Choroid plexus epithelial cell (primary cell): ENCODE results near the gene FGD2.

Experiments used
- DNase-seq: peaks from one replicate; pipeline ENCODE4 v3.0.0-alpha.2; 2010; ENCODE audit warnings: low read depth
- H3K4me3 ChIP-seq: 2 replicates; pipeline ENCODE4 v1.5.1; 2011; ENCODE audit warnings: low read depth, mild to moderate bottlenecking, control low read depth, low read length, moderate library complexity
- TF ChIP-seq, protein P1 (sequence below): conservative IDR thresholded peaks from 2 replicates; pipeline ENCODE4 v1.5.1; 2011; ENCODE audit warnings: low read depth, mild to moderate bottlenecking, control low read depth, inconsistent platforms, low read length, moderate library complexity

FGD2 gene

GRCh38 chr6:37077191-37077904, 71.9 kb downstream of the FGD2 start:
- TF ChIP-seq, protein P1, sequence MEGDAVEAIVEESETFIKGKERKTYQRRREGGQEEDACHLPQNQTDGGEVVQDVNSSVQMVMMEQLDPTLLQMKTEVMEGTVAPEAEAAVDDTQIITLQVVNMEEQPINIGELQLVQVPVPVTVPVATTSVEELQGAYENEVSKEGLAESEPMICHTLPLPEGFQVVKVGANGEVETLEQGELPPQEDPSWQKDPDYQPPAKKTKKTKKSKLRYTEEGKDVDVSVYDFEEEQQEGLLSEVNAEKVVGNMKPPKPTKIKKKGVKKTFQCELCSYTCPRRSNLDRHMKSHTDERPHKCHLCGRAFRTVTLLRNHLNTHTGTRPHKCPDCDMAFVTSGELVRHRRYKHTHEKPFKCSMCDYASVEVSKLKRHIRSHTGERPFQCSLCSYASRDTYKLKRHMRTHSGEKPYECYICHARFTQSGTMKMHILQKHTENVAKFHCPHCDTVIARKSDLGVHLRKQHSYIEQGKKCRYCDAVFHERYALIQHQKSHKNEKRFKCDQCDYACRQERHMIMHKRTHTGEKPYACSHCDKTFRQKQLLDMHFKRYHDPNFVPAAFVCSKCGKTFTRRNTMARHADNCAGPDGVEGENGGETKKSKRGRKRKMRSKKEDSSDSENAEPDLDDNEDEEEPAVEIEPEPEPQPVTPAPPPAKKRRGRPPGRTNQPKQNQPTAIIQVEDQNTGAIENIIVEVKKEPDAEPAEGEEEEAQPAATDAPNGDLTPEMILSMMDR = no peak
- H3K4me3 ChIP-seq = peak overlapping the region; percentile 20

DNA sequence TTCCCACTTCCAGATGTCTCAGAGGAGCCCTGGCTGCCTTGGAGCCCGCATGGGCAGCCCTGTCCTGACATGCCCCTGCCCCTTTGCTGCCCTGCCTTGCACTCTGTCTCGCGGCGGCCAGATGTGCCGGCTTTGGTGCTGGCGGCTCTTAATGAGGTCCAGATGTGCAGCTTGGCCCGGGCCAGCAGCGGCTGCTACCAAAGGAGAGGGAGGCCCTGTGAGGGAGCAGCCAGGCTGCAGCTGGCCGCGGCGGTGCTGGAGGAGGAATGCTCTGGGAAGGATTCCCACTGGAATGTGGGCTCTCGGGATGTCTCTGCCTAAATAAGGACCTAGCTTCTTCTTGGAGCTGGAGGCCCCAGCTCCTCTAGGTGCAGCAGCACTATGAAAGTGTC, 72.4 kb downstream of the FGD2 start:
- peak overlapping the region; percentile 20 for H3K4me3 ChIP-seq
- DNase-seq = peak; percentile 85
- TF ChIP-seq, protein P1 = no peak

More at GRCh38 chr6:37077191-37077904, 71.9 kb downstream of the FGD2 start:
- peak; percentile 24 for DNase-seq
